GM18870 (cell line): ENCODE results near the gene MUC5AC.
"Not testable (repeated sequence)": the region's sequence is repeated elsewhere in the genome, so short reads cannot be mapped to it uniquely, and the experiment has no call there.

Experiments
- ATAC-seq: cut with Tn5 transposase; IDR thresholded peaks from one replicate; pipeline ENCODE4 v1.9.1; 2021; ENCODE audit warnings: moderate library complexity; ENCODE audit not compliant: unreplicated experiment

The MUC5AC gene

DNA sequence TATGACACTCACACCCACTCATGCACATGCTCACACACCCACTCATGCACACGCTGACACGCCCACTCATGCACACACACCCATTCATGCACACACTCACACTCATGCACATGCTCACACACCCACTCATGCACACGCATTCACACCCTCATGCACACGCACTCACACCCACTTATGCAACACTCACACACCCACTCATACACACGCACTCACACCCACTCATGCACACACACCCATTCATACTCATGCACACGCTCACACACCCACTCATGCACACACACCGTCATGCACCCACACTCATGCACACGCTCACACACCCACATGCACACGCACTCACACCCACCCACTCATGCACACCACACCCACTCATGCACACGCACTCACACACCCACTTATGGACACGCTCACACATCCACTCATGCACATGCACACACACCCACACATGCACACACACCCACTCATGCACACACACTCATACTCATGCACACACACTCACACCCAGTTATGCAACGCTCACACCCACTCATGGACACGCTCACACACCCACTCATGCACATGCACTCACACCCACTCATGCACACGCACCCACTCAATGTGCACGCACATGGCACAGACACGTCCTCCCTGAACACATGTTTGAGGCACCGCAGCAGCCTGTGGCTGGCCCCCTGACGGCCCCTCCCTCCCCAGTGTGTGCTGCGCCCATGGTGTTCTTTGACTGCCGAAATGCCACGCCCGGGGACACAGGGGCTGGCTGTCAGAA lies 17.9 kb downstream of the MUC5AC start:
- ATAC-seq, result no peak

DNA sequence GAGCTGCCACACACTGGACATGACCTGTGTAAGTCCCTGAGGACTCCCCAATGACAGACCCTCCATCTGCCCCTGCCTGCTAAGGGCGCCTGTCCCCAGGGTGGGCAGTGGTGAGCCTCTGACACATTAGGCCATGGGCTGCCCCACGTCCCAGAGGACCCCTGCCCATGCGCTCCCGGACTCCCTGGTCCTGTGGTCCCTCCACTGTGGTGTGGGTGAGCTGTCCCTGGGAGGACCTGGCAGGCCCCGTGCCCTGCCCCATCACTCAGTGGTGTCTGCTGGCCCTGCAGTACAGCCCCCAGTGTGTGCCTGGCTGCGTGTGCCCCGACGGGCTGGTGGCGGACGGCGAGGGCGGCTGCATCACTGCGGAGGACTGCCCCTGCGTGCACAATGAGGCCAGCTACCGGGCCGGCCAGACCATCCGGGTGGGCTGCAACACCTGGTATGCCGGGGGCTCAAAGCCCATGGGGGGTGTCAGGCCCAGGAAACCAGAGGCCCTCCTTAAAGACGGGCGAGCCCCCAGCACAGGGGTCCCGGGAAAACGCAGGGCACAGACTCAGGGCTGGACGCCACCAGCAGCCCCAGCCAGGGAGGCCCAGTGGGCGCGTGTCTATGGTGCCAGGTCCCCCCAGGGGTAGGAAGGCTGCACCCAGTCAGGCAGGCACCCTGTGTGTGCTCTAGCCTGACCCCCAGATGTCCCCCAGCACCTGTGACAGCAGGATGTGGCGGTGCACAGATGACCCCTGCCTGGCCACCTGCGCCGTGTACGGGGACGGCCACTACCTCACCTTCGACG lies 18.7 kb downstream of the MUC5AC start:
- ATAC-seq, result no peak

DNA sequence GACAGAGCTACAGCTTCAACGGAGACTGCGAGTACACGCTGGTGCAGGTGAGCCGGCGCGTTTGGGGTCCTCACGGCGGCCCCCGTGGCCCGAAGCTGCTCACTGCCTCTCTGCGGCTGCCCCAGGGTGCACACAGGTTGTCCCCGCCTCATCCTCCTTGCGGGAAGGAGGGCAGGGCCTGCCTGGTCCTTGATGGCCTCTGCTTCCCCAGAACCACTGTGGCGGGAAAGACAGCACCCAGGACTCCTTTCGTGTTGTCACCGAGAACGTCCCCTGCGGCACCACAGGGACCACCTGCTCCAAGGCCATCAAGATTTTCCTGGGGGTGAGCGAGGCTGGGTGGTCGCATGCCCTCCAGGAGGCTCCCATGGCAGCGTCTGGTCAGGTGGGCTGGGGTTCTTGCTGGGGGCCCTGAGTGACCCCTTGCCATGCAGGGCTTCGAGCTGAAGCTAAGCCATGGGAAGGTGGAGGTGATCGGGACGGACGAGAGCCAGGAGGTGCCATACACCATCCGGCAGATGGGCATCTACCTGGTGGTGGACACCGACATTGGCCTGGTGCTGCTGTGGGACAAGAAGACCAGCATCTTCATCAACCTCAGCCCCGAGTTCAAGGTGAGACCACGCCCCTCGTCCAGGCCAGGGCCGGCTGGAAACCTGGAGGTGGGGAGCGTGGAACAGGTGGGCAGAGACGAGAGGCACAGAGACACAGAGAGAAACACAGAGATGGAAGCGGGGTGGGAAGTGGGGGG lies 19.4 kb downstream of the MUC5AC start:
- ATAC-seq, result no peak

DNA sequence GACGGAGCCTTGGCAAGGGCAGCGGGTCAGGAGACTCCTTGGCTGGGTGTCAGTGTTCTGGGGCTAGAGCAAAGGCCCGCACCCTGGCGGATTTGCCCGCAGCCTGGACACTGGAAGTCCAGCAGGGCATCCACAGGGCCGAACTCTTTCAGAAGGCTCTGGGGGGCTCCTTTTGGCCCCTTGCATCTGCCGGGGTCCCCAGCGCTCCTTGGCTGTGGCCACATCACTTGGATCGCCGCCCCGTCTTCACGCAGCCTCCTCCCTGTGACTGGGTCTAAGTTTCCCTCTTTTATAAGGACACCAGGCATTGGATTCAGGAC lies 20.0 kb downstream of the MUC5AC start:
- no peak for ATAC-seq

DNA sequence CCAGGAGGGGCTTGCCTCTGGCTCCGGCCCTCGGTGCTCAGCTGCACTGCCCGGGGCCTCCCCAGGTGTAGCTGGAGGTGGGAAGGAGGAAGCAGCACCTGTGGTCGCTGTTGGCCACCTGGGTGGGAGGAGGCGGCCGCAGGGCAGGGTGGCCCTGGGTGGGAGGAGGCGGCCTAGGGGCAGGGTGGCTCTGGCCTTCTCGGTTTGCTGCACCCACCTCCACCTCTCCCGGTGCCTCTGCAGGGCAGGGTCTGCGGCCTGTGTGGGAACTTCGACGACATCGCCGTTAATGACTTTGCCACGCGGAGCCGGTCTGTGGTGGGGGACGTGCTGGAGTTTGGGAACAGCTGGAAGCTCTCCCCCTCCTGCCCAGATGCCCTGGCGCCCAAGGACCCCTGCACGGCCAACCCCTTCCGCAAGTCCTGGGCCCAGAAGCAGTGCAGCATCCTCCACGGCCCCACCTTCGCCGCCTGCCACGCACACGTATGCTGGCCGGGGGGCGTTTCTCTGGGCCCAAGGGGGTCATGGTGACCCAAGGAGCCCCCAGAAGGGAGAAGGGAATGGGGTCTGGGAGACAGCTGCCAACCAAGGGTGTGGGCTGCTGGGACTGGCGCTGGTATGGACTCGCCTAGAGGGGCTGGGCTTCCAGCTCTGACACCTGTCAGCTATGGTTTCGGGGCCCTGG lies 20.6 kb downstream of the MUC5AC start:
- no peak for ATAC-seq

DNA sequence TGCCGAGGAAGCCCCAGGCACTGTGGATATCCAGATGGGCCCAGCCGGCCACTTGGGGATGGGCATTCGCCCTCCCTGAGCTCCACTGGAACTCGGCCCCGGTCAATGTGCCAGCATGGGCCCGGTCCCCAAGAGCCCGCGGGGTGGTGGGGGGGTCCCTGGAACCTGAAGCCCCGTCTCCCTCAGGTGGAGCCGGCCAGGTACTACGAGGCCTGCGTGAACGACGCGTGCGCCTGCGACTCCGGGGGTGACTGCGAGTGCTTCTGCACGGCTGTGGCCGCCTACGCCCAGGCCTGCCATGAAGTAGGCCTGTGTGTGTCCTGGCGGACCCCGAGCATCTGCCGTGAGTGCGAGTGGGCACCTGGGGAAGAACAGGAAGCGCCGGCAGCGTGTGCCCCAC lies 21.2 kb downstream of the MUC5AC start:
- ATAC-seq, result no peak

DNA sequence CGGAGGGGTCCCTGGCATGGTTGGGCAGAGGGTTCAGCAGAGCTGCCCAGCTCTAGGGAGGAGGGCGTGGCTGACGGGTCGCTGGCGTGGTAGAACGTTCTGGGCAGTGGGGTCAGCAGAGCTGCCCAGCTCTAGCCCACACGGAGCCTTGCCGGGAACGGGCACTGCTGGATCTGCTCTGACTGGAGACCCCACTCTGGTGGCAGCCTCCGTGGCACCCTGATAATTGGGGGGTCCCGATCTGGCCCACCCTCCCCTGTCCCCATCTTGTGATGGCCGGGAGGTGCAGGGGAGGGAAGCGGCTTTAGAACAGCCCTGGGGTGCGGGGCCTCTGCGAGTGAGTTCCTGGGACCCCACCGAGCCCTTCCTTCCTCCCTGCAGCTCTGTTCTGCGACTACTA lies 21.9 kb downstream of the MUC5AC start:
- no peak for ATAC-seq

DNA sequence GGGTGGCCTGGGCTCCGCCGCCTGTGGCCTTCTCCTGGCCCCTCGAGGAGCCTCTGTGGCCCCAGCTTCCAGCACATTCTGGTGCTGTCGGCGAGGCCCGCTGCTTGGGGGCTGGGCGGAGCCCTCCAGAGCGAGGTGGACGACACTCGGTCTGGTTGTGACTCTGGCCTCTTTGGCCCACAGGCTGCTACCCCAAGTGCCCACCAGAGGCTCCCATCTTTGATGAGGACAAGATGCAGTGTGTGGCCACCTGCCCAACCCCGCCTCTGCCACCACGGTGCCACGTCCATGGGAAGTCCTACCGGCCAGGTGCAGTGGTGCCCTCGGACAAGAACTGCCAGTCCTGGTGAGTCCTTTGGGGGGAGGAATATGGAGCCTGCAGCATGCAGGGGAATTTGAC lies 22.4 kb downstream of the MUC5AC start:
- ATAC-seq, result no peak

DNA sequence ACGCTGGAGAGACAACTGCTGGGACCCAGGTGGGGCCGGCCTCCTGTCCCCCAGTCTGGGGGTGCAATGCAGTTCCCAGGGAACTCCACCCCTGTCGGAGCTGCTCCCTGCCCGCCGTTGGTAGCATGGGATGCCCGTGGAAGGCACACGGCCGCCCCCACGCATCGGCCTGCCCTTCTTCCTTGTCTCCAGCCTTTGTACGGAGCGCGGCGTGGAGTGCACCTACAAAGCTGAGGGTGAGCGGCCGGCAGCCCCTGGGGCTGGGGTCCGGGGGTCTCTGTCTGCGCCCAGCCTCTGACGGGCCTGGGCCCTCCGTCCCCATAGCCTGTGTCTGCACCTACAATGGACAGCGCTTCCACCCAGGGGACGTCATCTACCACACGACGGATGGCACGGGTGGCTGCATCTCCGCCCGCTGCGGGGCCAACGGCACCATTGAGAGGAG lies 23.2 kb downstream of the MUC5AC start:
- ATAC-seq, result no peak

DNA sequence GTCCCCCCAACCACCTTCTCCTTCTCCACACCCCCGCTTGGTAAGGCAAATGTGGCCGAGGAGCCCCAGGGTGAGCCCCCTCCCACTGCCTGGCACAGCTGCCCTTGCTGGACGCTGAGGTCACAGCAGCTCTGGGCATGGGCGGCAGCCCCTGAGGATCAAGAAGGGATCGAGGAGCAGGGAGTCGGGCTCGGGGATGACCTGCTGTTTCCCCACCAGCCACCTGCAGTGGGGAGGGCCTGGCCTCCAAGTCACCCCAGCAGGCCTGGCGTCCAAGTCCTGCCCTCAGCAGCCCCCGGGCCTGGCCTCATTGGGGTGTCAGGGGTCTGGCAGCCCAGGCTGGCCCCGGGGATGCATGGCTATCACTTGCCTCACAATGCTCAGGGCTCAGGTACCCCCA lies 23.7 kb downstream of the MUC5AC start:
- no peak for ATAC-seq

DNA sequence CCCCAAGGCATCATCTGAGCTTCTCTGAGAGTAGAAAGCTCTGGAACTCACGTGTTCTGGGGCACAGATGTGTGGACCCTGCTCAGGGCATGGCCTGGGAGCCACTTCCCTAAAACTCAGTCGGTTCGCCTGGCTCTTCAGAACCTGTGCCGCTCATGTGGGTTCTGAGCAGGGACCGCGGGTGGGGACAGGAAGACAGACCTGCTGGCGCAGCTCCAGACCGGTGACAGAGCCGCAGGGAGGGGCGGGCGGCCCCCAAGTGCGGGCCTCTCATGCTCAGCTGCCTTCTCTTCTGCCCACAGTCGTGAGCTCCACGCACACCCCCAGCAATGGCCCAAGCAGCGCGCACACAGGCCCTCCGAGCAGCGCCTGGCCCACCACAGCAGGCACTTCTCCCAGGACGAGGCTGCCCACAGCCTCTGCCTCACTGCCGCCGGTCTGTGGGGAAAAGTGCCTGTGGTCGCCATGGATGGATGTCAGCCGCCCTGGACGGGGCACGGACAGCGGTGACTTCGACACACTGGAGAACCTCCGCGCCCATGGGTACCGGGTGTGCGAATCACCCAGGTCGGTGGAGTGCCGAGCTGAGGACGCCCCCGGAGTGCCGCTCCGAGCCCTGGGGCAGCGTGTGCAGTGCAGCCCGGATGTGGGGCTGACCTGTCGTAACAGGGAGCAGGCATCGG lies 24.2 kb downstream of the MUC5AC start:
- no peak for ATAC-seq

DNA sequence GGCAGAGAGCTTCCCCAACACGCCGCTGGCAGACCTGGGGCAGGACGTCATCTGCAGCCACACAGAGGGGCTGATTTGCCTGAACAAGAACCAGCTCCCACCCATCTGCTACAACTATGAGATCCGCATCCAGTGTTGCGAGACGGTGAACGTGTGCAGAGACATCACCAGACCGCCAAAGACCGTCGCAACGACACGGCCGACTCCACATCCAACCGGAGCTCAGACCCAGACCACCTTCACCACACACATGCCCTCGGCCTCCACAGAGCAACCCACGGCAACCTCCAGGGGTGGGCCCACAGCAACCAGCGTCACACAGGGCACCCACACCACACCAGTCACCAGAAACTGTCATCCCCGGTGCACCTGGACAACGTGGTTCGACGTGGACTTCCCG lies 26.4 kb downstream of the MUC5AC start:
- ATAC-seq, result not testable (repeated sequence)

DNA sequence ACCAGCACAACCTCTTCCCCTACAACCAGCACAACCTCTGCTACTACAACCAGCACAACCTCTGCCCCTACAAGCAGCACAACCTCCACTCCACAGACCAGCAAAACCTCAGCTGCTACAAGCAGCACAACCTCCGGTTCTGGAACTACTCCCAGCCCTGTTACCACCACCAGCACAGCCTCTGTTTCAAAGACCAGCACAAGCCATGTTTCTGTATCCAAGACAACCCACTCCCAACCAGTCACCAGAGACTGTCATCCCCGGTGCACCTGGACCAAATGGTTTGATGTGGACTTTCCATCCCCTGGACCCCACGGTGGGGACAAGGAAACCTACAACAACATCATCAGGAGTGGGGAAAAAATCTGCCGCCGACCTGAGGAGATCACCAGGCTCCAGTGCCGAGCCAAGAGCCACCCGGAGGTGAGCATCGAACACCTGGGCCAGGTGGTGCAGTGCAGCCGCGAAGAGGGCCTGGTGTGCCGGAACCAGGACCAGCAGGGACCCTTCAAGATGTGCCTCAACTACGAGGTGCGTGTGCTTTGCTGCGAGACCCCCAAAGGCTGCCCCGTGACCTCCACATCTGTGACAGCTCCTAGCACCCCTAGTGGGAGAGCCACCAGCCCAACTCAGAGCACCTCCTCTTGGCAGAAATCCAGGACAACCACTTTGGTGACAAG lies 30.8 kb downstream of the MUC5AC start:
- not testable (repeated sequence) for ATAC-seq

DNA sequence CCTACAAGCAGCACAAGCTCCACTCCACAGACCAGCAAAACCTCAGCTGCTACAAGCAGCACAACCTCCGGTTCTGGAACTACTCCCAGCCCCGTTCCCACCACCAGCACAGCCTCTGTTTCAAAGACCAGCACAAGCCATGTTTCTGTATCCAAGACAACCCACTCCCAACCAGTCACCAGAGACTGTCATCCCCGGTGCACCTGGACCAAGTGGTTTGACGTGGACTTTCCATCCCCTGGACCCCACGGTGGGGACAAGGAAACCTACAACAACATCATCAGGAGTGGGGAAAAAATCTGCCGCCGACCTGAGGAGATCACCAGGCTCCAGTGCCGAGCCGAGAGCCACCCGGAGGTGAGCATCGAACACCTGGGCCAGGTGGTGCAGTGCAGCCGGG lies 32.1 kb downstream of the MUC5AC start:
- ATAC-seq, result not testable (repeated sequence)

DNA sequence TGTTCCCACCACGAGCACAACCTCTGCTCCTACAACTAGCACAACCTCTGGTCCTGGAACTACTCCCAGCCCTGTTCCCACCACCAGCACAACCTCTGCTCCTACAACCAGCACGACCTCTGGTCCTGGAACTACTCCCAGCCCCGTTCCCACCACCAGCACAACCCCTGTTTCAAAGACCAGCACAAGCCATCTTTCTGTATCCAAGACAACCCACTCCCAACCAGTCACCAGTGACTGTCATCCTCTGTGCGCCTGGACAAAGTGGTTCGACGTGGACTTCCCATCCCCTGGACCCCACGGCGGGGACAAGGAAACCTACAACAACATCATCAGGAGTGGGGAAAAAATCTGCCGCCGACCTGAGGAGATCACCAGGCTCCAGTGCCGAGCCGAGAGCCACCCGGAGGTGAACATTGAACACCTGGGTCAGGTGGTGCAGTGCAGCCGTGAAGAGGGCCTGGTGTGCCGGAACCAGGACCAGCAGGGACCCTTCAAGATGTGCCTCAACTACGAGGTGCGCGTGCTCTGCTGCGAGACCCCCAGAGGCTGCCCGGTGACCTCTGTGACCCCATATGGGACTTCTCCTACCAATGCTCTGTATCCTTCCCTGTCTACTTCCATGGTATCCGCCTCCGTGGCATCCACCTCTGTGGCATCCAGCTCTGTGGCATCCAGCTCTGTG lies 34.2 kb downstream of the MUC5AC start:
- ATAC-seq, result not testable (repeated sequence)

DNA sequence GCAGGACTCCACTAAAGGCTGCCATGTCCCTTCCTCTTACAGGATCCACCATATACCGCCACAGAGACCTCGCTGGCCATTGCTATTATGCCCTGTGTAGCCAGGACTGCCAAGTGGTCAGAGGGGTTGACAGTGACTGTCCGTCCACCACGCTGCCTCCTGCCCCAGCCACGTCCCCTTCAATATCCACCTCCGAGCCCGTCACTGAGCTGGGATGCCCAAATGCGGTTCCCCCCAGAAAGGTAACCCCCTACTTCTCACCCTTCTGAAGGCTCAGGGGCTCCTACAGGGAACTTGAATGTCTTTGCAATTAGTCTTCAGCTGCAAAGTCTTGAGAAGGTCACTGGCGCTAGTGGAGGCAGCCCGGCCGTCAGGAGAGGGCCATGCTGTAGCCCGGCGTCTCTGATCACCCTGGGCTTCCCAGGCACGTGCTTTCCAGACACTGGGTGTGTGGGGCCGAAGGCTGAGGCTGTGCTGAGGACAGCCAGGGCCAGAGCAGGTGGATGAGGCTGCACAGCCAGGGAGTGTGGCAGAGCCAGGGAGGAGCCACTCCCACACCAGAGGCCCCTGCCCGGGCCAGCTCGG lies 35.1 kb downstream of the MUC5AC start:
- no peak for ATAC-seq

DNA sequence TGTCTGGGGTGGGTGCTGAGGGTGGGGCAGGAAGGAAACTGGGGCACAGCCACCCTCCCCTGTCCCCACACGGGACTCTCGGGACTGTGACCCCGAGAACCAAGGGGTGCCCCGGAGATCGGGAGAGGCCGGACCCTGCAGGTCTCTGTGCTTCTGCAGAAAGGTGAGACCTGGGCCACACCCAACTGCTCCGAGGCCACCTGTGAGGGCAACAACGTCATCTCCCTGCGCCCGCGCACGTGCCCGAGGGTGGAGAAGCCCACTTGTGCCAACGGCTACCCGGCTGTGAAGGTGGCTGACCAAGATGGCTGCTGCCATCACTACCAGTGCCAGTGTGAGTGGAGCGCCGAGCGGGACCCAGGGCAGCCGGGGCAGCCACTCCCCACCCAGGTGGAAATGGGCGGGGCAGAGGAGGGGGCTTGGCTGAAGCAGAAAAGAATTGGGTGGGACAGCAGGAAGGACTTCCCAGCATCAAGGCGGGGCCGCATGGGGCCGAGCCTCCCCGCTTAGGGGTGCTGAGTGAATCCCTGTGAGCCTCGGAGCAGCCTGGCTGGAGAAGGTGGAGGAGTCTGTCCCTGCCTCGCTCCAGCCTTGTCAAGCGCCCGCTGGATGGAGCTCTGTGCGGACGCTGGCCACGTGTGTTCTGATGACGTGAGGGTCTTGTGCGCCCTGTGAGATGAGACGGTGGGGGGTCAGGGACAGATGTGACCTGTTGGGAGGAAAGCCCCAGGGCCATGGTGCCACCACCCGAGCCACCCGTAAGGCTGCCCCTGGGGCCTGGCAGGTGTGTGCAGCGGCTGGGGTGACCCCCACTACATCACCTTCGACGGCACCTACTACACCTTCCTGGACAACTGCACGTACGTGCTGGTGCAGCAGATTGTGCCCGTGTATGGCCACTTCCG lies 35.8 kb downstream of the MUC5AC start:
- no peak for ATAC-seq
